HCT116 (cell line): Measurements from ENCODE around the gene PARD6G. TPM values are rescaled to one million over a fixed set of nuclear protein-coding genes. Genes with fewer than 3 reads are reported as not detected.
"Not testable (repeated sequence)": the region's sequence is repeated elsewhere in the genome, so short reads cannot be mapped to it uniquely, and the experiment has no call there.

ENCODE experiments used
- ATAC-seq: fragments of 200-7000 bp; cut with Tn5 transposase; 2 replicates; pipeline ENCODE4 v1.9.1; 2020; ENCODE audit warnings: mild to moderate bottlenecking, moderate library complexity
- BruUV-seq: library from RNA; stranded (reverse); fragments of 400-500 nt; replicated peaks from 2 replicates; lab custom pipeline; 2021; lab: Mats Ljungman, UMichigan
- CTCF ChIA-PET: fragments of 300-600 bp; sonication (Branson Sonifier 250); formaldehyde crosslinking; loops from one replicate; lab custom pipeline; 2021; ENCODE audit warnings: antibody characterized with exemption; lab: Charles Lee
- POLR2A ChIA-PET: fragments of 300-600, 350-600 bp; sonication (Branson Sonifier 250); formaldehyde crosslinking; loops from one replicate; lab custom pipeline; 2021; ENCODE audit warnings: antibody characterized with exemption; lab: Charles Lee
- RAD21 ChIA-PET, 2 experiments: fragments of 300-600 bp; sonication (Branson Sonifier 250); formaldehyde crosslinking; loops; one replicate each; lab custom pipeline; 2023; ENCODE audit warnings: low total read pairs in 2 of 2; ENCODE audit not compliant: uncharacterized antibody in 2 of 2, unreplicated experiment in 2 of 2, low non-redundant PET in 1 of 2; lab: Charles Lee
- DNase-seq: peaks from one replicate; pipeline ENCODE4 v3.0.0-alpha.2; 2010; ENCODE audit warnings: low read depth, low spot score
- H2AFZ ChIP-seq: fragments of 200-600 bp; shearing (Covaris generic), sonication (generic); 2 replicates; pipeline ENCODE4 v1.6.1; 2017; ENCODE audit warnings: low read depth, mixed run types, mixed read lengths, antibody characterized with exemption, low read length; ENCODE audit not compliant: poor library complexity, severe bottlenecking
- H3K27ac ChIP-seq: 2 replicates; pipeline ENCODE4 v1.5.1; 2012; ENCODE audit warnings: low read depth, low read length
- H3K27me3 ChIP-seq: fragments of 200-600 bp; sonication (generic); 2 replicates; pipeline ENCODE4 v1.6.1; 2016; ENCODE audit warnings: mixed run types, low read length, mixed read lengths; ENCODE audit not compliant: insufficient read depth
- H3K36me3 ChIP-seq, 2 experiments: fragments of 200-500 bp in 1 of 2; fragments of 200-600 bp in 1 of 2; sonication (Bioruptor generic) in 1 of 2; sonication (generic) in 1 of 2; 2 replicates each; pipeline versions ENCODE4 v1.5.1 to v1.6.1; 2014 to 2016; ENCODE audit warnings: low read length in 2 of 2, inconsistent platforms in 1 of 2, mixed read lengths in 1 of 2, mixed run types in 1 of 2; ENCODE audit not compliant: insufficient read depth in 2 of 2, control insufficient read depth in 1 of 2
- H3K4me1 ChIP-seq, 2 experiments: fragments of 200-600 bp in 1 of 2; sonication (generic) in 1 of 2; 2 replicates each; pipeline versions ENCODE4 v1.5.1 to v1.6.1; 2012 to 2017; ENCODE audit warnings: low read length in 2 of 2, inconsistent platforms in 1 of 2, mild to moderate bottlenecking in 1 of 2, mixed read lengths in 1 of 2, mixed run types in 1 of 2, moderate library complexity in 1 of 2; ENCODE audit not compliant: insufficient read depth in 2 of 2, control insufficient read depth in 1 of 2
- H3K4me2 ChIP-seq: fragments of 200-600 bp; sonication (generic); 2 replicates; pipeline ENCODE4 v1.6.1; 2017; ENCODE audit warnings: mixed run types, low read length, mixed read lengths
- H3K4me3 ChIP-seq, 2 experiments: fragments of 200-600 bp in 1 of 2; sonication (generic) in 1 of 2; replicated peaks in 1 of 2; 2 replicates each; pipeline ENCODE4 v1.5.1; 2011 to 2016; ENCODE audit warnings: low read length in 2 of 2, control low read depth in 1 of 2, low read depth in 1 of 2, mild to moderate bottlenecking in 1 of 2, mixed read lengths in 1 of 2, mixed run types in 1 of 2
- H3K79me2 ChIP-seq: fragments of 200-600 bp; sonication (generic); 2 replicates; pipeline ENCODE4 v1.6.1; 2017; ENCODE audit warnings: mild to moderate bottlenecking, mixed run types, low read length, moderate library complexity, mixed read lengths; ENCODE audit not compliant: insufficient read depth
- H3K9ac ChIP-seq: fragments of 200-600 bp; sonication (generic); 2 replicates; pipeline ENCODE4 v1.6.1; 2016; ENCODE audit warnings: low read length, mixed read lengths
- H3K9me2 ChIP-seq: fragments of 200-600 bp; sonication (generic), shearing (Covaris generic); 2 replicates; pipeline ENCODE4 v1.6.1; 2017; ENCODE audit warnings: mixed run types, mild to moderate bottlenecking, moderate library complexity; ENCODE audit not compliant: insufficient read depth
- H3K9me3 ChIP-seq, 2 experiments: fragments of 200-500 bp in 1 of 2; fragments of 200-600 bp in 1 of 2; sonication (Bioruptor generic) in 1 of 2; sonication (generic) in 1 of 2; 2 replicates each; pipeline ENCODE4 v1.6.1; 2014 to 2017; ENCODE audit warnings: low read length in 2 of 2, mixed read lengths in 2 of 2, inconsistent platforms in 1 of 2, low read depth in 1 of 2, mild to moderate bottlenecking in 1 of 2, mixed run types in 1 of 2, moderate library complexity in 1 of 2; ENCODE audit not compliant: control insufficient read depth in 1 of 2, insufficient read depth in 1 of 2
- H4K20me1 ChIP-seq: fragments of 200-600 bp; sonication (generic), shearing (Covaris generic); 2 replicates; pipeline ENCODE4 v1.6.1; 2017; ENCODE audit warnings: mixed run types, mild to moderate bottlenecking, moderate library complexity; ENCODE audit not compliant: insufficient read depth
- CBX3 ChIP-seq: IDR thresholded peaks from 2 replicates; pipeline ENCODE4 v1.6.1; 2012; ENCODE audit warnings: low read depth
- CEBPB ChIP-seq: IDR thresholded peaks from 2 replicates; pipeline ENCODE4 v1.6.1; 2012; ENCODE audit warnings: low read depth
- ELF1 ChIP-seq: IDR thresholded peaks from 2 replicates; pipeline ENCODE4 v1.6.1; 2012; ENCODE audit warnings: low read depth, borderline replicate concordance
- EZH2phosphoT487 ChIP-seq: fragments of 200-600 bp; IDR thresholded peaks from 2 replicates; pipeline ENCODE4 v1.6.1; 2018; ENCODE audit warnings: antibody characterized with exemption, borderline replicate concordance
- JUND ChIP-seq: IDR thresholded peaks from 2 replicates; pipeline ENCODE4 v1.6.1; 2012
- POLR2AphosphoS5 ChIP-seq: IDR thresholded peaks from 2 replicates; pipeline ENCODE4 v1.6.1; 2011; ENCODE audit warnings: mild to moderate bottlenecking, low read depth, low read length, moderate library complexity
- RAD21 ChIP-seq: IDR thresholded peaks from 2 replicates; pipeline ENCODE4 v1.6.1; 2012; ENCODE audit warnings: low read depth, mild to moderate bottlenecking
- SP1 ChIP-seq: IDR thresholded peaks from 2 replicates; pipeline ENCODE4 v1.6.1; 2012; ENCODE audit warnings: low read depth
- SRF ChIP-seq: IDR thresholded peaks from 2 replicates; pipeline ENCODE4 v1.6.1; 2012; ENCODE audit warnings: low read depth
- ZFX ChIP-seq: fragments of 450-650 bp; IDR thresholded peaks from 2 replicates; pipeline ENCODE4 v1.6.1; 2017
- ZNF274 ChIP-seq: fragments of 200-500 bp; sonication (Bioruptor generic); IDR thresholded peaks from 2 replicates; pipeline ENCODE4 v1.6.1; 2014; ENCODE audit warnings: mild to moderate bottlenecking, low read depth, low read length, inconsistent platforms
- intact Hi-C: fragments of 100-400 bp; cut with micrococcal nuclease; formaldehyde crosslinking; loops from 2 replicates; pipeline ENCODE4 v1.10.0; 2022
- total RNA-seq: library from RNA; stranded (reverse); gene quantifications from one replicate; pipeline ENCODE4 v1.2.1, GENCODE V29; 2021; ENCODE audit not compliant: unreplicated experiment

PARD6G gene
- total RNA-seq, 1 experiment from 2014 or later = 12.8 TPM

- POLR2A ChIA-PET = no interaction called here
- CTCF ChIA-PET = no interaction called here
- Histone ChIP-seq H3K79me2 (no peaks in the 10 kb centered on the region), H3K36me3 (no peaks in the 10 kb centered on the region), H3K27ac (no peak overlapping the region), H3K4me2 (no peak overlapping the region), H3K9me2 (no peaks in the 10 kb centered on the region), H2AFZ (no peak overlapping the region), H3K4me1 (no peaks in the 10 kb centered on the region), H4K20me1 (no peaks in the 10 kb centered on the region), H3K9ac (no peak overlapping the region), H3K4me3 (no peak overlapping the region), H3K9me3 (0 out of 4 replicates have a peak, but pooled peaks cover 0 to 3% of the 10 kb centered on the region in 2 experiments), H3K27me3 (no peaks in the 10 kb centered on the region)
- RAD21 ChIA-PET = no interaction called here
- no TSS peak for BruUV-seq
- TF ChIP-seq RAD21 (no peak), ELF1 (no peak), SRF (no peak), ZNF274 (no peak), JUND (no peak), ZFX (no peak), POLR2AphosphoS5 (no peak), CBX3 (no peak), SP1 (no peak), EZH2phosphoT487 (no peak), CEBPB (no peak)
- intact Hi-C loops = no loop called here
- DNase-seq = no peak
- no peak for ATAC-seq
These were observed 23.6 kb downstream of the PARD6G start for GRCh38 chr18:80223581-80224148.

GRCh38 chr18:80219488-80219887 is 27.8 kb downstream of the PARD6G start:
- H3K27ac ChIP-seq, BruUV-seq, H3K9me3 ChIP-seq, H3K27me3 ChIP-seq, intact Hi-C loops, H3K9me2 ChIP-seq, H3K9ac ChIP-seq, RAD21 ChIA-PET, H3K79me2 ChIP-seq, H3K36me3 ChIP-seq, H4K20me1 ChIP-seq, H2AFZ ChIP-seq, H3K4me1 ChIP-seq, ATAC-seq, CTCF ChIA-PET, POLR2A ChIA-PET, DNase-seq, H3K4me2 ChIP-seq, H3K4me3 ChIP-seq: not testable (repeated sequence)
